Hippocampal formation (tissue), 2 donors: ENCODE results near the gene DPEP2.
A peak's percentile ranks its signal among the peaks of the same experiment; 100 is the strongest.
"Not testable (repeated sequence)": the region's sequence is repeated elsewhere in the genome, so short reads cannot be mapped to it uniquely, and the experiment has no call there.

Experiments used
- DNase-seq, 2 donors: peaks; one replicate each; lab custom pipeline; 2025; lab: John Stamatoyannopoulos, UW

The DPEP2 gene

GRCh38 chr16:67975321-67976105 is 23.8 kb downstream of the DPEP2 start:
- no peak for DNase-seq

- DNase-seq = not testable (repeated sequence)
Observed at GRCh38 chr16:67972285-67972684, 27.0 kb downstream of the DPEP2 start.

- no peak for DNase-seq
Observed at GRCh38 chr16:67971111-67971510, 28.2 kb downstream of the DPEP2 start.

GRCh38 chr16:67969254-67970039 is 29.8 kb downstream of the DPEP2 start:
- DNase-seq = no peak

- DNase-seq = peak in 1 of 2 donors; percentile 57
Observed at GRCh38 chr16:67968400-67969253, 30.7 kb downstream of the DPEP2 start, which contains the start of gene SLC12A4. TSS of gene SLC12A4 (minus strand) at chr16:67968637. CDS start at chr16:67968553, 84 bp downstream.

GRCh38 chr16:67967958-67968399 is 31.3 kb downstream of the DPEP2 start:
- no peak for DNase-seq

GRCh38 chr16:67967183-67967957 is 31.9 kb downstream of the DPEP2 start:
- DNase-seq = no peak

GRCh38 chr16:67966549-67967182 is 32.6 kb downstream of the DPEP2 start:
- DNase-seq = no peak

- no peak for DNase-seq
Observed at GRCh38 chr16:67965668-67966548, 33.4 kb downstream of the DPEP2 start.

GRCh38 chr16:67964477-67965131 is 34.7 kb downstream of the DPEP2 start:
- DNase-seq = no peak

GRCh38 chr16:67963662-67964321 is 35.5 kb downstream of the DPEP2 start:
- no peak for DNase-seq

- DNase-seq = no peak
Observed at GRCh38 chr16:67963292-67963661, 36.0 kb downstream of the DPEP2 start.

- no peak for DNase-seq
Observed at GRCh38 chr16:67962135-67962534, 37.1 kb downstream of the DPEP2 start.

- no peak for DNase-seq
Observed at GRCh38 chr16:67961551-67961957, 37.7 kb downstream of the DPEP2 start.

GRCh38 chr16:67959536-67960329 is 39.6 kb downstream of the DPEP2 start:
- DNase-seq = no peak

GRCh38 chr16:67957622-67958021 is 41.7 kb downstream of the DPEP2 start:
- no peak for DNase-seq

- no peak for DNase-seq
Observed at GRCh38 chr16:67954421-67955196, 44.7 kb downstream of the DPEP2 start.
